ENCODE results near the gene RPS6KB1. TPM values are rescaled to one million over a fixed set of nuclear protein-coding genes. Genes with fewer than 3 reads are reported as not detected.
"Not testable (repeated sequence)": the region's sequence is repeated elsewhere in the genome, so short reads cannot be mapped to it uniquely, and the experiment has no call there.

RPS6KB1 gene
- total RNA-seq, 2 experiments from 2014 or later = 129 to 135 TPM

GRCh38 chr17:59950049-59950448, 57.1 kb downstream of the RPS6KB1 start:
- ChIA-PET CTCF (interaction anchor here (1.2 to 1.6 kb wide), 2 partner anchors 15 to 35 kb away, joined by 3 read pairs; partner anchors contain the start of gene RNFT1), POLR2A (interaction anchor here (0.8 kb wide), 1 partner anchor 15 kb away, joined by 3 read pairs; no protein-coding TSS in a partner anchor)
- Histone ChIP-seq H3K27me3 (ENCODE audit: control insufficient read depth in 1 of 2, insufficient read depth in 2 of 2, low read length in 2 of 2) (no peaks in the 10 kb centered on the region), H3K36me3 (ENCODE audit: insufficient read depth, low read length) (peaks cover 35% of the 10 kb centered on the region), H3K27ac (ENCODE audit: low read depth in 1 of 2, low read length in 2 of 2) (no peak overlapping the region), H3K4me3 (ENCODE audit: low read length) (no peak overlapping the region), H3K4me1 (ENCODE audit: insufficient read depth, low read length) (no peaks in the 10 kb centered on the region), H3K9me3 (ENCODE audit: control insufficient read depth in 1 of 2, insufficient read depth in 1 of 2, low read length in 2 of 2) (no peaks in the 10 kb centered on the region)
- intact Hi-C loops (cut with DNase I, micrococcal nuclease) = no loop called here
- Mint-ChIP-seq H3K36me3 (ENCODE audit: low read depth) (peaks cover 67% of the 10 kb centered on the region), H3K4me3 (no peak overlapping the region), H3K4me1 (ENCODE audit: low read depth) (peaks cover 4% of the 10 kb centered on the region), H3K27ac (no peak overlapping the region), H3K9me3 (no peaks in the 10 kb centered on the region), H3K27me3 (no peaks in the 10 kb centered on the region)
- DNase-seq (no peak), ATAC-seq (ENCODE audit: poor library complexity) (no peak)
- TF ChIP-seq, protein P1, sequence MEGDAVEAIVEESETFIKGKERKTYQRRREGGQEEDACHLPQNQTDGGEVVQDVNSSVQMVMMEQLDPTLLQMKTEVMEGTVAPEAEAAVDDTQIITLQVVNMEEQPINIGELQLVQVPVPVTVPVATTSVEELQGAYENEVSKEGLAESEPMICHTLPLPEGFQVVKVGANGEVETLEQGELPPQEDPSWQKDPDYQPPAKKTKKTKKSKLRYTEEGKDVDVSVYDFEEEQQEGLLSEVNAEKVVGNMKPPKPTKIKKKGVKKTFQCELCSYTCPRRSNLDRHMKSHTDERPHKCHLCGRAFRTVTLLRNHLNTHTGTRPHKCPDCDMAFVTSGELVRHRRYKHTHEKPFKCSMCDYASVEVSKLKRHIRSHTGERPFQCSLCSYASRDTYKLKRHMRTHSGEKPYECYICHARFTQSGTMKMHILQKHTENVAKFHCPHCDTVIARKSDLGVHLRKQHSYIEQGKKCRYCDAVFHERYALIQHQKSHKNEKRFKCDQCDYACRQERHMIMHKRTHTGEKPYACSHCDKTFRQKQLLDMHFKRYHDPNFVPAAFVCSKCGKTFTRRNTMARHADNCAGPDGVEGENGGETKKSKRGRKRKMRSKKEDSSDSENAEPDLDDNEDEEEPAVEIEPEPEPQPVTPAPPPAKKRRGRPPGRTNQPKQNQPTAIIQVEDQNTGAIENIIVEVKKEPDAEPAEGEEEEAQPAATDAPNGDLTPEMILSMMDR (IDR thresholded peaks at IDR 0.05) = no peak

DNA sequence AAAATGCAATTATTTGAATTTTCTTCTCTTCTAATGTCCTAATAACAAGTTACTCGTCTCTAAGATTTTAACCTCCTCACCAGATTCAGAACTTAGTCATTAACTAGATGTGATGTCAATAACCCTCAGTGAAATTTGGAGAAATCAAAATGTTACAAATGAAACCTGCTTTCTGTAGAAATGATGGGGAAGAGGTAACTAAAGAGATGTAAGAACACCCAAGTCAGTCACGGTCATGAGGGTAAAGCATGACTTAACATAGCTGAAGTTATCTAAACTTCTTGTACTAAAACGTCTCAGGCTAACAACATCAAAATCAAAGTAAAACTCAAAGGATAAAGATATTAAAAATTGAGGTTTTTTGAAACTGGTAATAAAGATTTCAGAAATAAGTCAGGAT, 61.9 kb downstream of the RPS6KB1 start:
- Histone ChIP-seq H3K4me1 (ENCODE audit: insufficient read depth, low read length) (no peaks in the 10 kb centered on the region), H3K4me3 (ENCODE audit: low read length) (no peak overlapping the region), H3K9me3 (ENCODE audit: control insufficient read depth in 1 of 2, insufficient read depth in 1 of 2, low read length in 2 of 2) (no peaks in the 10 kb centered on the region), H3K27me3 (ENCODE audit: control insufficient read depth in 1 of 2, insufficient read depth in 2 of 2, low read length in 2 of 2) (no peaks in the 10 kb centered on the region), H3K27ac (ENCODE audit: low read depth in 1 of 2, low read length in 2 of 2) (no peak overlapping the region), H3K36me3 (ENCODE audit: insufficient read depth, low read length) (peaks cover 35% of the 10 kb centered on the region)
- no peak for DNase-seq
- no peaks in the 10 kb centered on the region for H3K9me3 Mint-ChIP-seq
- H3K4me3 Mint-ChIP-seq = no peak overlapping the region
- ChIA-PET CTCF (interaction anchor here (1.7 kb wide), 1 partner anchor 82 kb away, joined by 3 read pairs; no protein-coding TSS in a partner anchor), POLR2A (no interaction called here)
- H3K27me3 Mint-ChIP-seq = no peaks in the 10 kb centered on the region
- peaks cover 13% of the 10 kb centered on the region for H3K4me1 Mint-ChIP-seq (ENCODE audit: low read depth)
- peaks cover 75% of the 10 kb centered on the region for H3K36me3 Mint-ChIP-seq (ENCODE audit: low read depth)
- TF ChIP-seq, protein P1 (IDR thresholded peaks at IDR 0.05) = no peak
- no peak overlapping the region for H3K27ac Mint-ChIP-seq
- intact Hi-C loops (cut with DNase I, micrococcal nuclease) = no loop called here
- no peak for ATAC-seq (ENCODE audit: poor library complexity)

DNA sequence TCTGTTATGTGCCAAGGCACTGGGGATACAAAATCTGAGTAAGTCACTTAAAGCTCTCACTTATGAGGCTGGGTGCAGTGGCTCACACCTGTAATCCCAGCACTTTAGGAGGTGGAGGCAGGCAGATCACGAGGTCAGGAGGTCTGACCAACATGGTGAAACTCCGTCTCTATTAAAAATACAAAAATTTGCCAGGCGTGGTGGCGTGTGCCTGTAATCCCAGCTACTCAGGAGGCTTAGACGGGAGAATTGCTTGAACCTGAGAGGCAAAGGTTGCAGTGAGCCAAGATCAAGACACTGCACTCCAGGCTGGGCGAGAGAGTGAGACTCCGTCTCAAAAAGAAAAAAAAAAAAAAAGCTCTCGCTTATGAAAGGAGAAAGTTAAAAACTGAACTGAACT, 66.7 kb downstream of the RPS6KB1 start:
- H3K27me3 ChIP-seq (ENCODE audit: control insufficient read depth in 1 of 2, insufficient read depth in 2 of 2, low read length in 2 of 2); H3K4me3 Mint-ChIP-seq; DNase-seq; H3K27me3 Mint-ChIP-seq; H3K9me3 ChIP-seq (ENCODE audit: control insufficient read depth in 1 of 2, insufficient read depth in 1 of 2, low read length in 2 of 2); H3K27ac ChIP-seq (ENCODE audit: low read depth in 1 of 2, low read length in 2 of 2); ATAC-seq (ENCODE audit: poor library complexity); intact Hi-C loops (cut with DNase I, micrococcal nuclease); CTCF ChIA-PET; H3K4me1 ChIP-seq (ENCODE audit: insufficient read depth, low read length); H3K4me3 ChIP-seq (ENCODE audit: low read length); H3K9me3 Mint-ChIP-seq; POLR2A ChIA-PET: not testable (repeated sequence)
- Mint-ChIP-seq H3K27ac (peak overlapping the region; percentile 39), H3K36me3 (ENCODE audit: low read depth) (peaks cover 60% of the 10 kb centered on the region), H3K4me1 (ENCODE audit: low read depth) (peaks cover 29% of the 10 kb centered on the region)
- peaks cover 33% of the 10 kb centered on the region for H3K36me3 ChIP-seq (ENCODE audit: insufficient read depth, low read length)
